HG03520 (cell line): Measurements from ENCODE around the gene TIMM29.

Experiments used
- ATAC-seq: cut with Tn5 transposase; IDR thresholded peaks from one replicate; pipeline ENCODE4 v1.9.1; 2021; ENCODE audit warnings: mild to moderate bottlenecking, moderate library complexity; ENCODE audit not compliant: unreplicated experiment

The TIMM29 gene

DNA sequence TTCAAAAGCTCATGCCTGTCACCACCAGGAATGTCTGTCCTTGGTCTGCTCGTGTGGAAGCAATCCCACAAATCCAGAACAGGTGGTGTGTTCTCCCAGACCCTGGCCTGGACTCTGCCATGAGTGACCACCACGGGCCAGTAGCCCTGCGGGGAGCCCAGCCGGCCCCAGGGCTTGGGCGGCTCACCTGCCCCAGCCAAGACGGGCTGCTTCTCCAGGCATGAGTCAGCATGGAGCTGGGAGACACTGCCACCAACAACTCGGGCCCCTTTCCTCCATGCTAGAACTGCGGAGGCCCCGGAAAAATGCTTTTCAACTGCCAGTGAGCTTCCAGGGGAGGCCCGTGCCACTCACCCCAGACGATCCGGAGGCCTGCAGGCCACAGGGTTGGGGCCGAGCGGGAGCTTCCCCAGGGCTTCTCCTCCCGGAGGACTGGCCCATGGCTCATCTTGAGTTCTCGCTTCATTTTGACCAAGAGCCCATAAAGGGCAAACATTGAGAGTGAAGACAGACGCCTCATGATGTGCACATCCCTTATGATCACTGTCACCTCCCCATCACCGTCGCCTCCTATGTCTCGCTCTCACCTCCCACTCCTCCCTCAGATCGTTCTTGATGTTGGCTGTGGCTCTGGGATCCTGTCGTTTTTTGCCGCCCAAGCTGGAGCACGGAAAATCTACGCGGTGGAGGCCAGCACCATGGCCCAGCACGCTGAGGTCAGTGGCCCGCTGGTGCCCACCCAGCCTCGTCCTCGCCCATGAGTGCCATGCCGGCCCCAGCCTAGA is 16.8 kb upstream of the TIMM29 start:
- no peak for ATAC-seq

DNA sequence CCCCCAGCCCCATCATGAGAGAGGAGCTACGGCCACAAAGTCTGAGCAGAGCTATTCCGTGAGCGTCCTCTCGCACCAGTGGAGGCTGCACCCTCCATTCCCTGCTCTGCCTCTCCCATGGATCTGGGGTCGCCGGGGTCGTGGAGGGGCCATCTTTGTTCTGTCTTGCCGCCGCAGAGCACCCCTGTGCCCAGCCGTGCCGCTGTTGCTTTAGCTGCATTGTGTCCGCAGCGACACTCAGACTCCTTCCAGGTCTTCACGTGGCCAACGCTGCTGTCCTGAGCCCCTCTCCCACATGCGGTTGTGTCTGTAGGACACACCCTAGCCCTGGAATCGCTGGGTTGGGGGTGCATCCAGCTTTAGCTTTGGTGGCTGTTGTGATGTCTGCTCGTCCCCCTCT is 16.0 kb upstream of the TIMM29 start:
- no peak for ATAC-seq

DNA sequence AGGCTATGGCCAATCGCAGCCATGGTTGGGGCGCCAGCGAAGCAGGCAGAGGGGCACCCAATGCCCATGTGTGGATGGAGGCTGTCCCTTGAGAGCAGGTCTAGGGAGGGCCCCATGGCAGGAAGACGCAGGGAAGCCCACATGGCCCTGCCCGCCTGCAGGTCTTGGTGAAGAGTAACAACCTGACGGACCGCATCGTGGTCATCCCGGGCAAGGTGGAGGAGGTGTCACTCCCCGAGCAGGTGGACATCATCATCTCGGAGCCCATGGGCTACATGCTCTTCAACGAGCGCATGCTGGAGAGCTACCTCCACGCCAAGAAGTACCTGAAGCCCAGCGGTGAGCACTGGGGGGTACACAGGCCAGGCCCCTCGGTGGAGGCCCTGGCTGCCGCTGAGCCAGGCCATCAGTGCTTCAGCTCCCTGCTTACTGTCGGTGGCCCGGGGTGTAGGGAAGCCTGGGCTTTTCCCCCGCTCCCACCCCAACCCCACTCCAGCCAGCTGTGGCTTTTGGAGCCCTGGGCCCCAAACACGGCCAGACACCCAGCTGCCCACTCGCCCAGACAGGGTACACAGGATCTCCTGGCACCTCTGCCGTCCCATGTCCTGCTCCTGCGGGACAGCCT is 14.8 kb upstream of the TIMM29 start:
- no peak for ATAC-seq

DNA sequence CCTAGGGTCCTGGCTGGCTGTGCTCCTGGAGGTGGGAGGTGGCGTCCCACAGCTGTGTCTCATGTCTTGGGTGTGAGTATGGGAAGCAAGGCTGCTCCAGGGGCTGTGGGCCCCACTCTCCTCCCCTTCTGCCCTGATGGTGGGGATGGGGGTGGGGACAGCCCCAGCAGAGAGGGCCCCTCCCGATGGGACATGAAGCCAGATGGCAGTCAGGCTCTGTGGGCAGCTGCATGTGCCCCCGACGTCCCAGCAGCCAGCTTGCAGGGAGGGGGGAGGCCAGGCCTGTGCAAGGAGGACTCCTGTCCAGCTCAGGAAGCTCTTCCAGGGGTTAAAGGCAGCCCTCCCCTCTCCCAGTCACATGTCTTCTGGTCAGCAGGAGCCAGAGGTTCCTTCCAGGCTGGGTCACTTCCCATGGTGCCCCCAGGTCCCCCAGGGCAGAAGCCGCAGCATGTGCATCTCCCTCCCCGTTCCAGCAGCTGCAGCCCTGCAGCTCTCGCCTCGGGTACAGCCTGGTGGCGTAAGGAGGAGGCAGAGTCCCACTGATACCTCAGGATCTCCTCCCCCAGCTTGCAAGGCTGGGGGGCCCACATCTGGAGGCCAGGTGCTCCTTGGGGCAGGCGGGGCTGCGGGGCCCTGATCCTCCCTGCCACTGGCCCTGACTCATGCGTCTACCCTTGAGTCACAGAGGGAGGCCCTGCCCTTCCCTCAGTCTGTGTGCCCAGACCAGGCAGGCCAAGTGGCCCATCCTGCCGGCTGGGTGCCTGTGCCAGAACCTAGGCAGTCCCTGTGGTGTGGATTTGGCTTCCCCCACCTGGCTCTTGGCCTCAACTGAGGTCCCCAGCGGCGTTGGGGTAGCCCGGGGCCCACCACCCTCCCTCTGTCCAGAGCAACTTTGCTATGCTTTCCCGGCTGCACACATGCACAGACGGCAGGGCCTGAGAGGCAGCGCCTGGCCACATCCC is 13.2 kb upstream of the TIMM29 start:
- ATAC-seq, result no peak

DNA sequence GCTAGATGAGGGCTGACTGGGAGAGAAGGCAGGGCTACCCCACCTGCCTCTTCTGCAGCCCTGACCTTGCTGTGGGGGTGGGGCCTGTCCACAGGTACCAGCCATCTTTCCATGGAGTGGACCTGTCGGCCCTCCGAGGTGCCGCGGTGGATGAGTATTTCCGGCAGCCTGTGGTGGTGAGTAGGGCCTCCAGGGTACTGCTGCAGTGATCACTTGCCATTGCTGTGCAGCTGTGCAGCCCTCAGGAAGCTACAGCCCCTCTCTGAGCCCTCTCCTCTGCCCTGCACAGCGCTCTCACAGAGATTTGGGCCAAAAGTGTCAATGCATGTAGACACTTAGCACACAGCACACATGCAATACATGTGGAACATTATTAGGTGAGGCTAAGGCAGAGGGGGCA is 12.0 kb upstream of the TIMM29 start:
- ATAC-seq, result no peak

DNA sequence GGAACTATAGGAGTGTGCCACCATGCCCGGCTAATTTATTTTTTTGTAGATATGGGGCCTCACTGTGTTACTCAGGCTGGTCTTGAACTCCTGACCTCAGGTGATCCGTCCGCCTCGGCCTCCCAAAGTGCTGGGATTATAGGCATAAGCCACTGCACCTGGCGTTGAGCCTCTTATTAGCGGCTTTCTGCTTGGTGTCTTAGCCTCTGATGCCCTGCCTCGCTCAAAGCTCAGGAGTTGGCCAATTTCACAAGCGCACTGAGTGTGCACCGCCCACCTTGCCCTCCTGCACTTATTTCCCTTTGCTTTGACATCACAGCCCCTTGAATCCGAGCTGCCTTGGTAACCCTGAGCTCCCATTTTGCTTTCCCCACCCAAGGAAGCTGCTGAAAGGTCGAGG is 10.3 kb upstream of the TIMM29 start:
- no peak for ATAC-seq

DNA sequence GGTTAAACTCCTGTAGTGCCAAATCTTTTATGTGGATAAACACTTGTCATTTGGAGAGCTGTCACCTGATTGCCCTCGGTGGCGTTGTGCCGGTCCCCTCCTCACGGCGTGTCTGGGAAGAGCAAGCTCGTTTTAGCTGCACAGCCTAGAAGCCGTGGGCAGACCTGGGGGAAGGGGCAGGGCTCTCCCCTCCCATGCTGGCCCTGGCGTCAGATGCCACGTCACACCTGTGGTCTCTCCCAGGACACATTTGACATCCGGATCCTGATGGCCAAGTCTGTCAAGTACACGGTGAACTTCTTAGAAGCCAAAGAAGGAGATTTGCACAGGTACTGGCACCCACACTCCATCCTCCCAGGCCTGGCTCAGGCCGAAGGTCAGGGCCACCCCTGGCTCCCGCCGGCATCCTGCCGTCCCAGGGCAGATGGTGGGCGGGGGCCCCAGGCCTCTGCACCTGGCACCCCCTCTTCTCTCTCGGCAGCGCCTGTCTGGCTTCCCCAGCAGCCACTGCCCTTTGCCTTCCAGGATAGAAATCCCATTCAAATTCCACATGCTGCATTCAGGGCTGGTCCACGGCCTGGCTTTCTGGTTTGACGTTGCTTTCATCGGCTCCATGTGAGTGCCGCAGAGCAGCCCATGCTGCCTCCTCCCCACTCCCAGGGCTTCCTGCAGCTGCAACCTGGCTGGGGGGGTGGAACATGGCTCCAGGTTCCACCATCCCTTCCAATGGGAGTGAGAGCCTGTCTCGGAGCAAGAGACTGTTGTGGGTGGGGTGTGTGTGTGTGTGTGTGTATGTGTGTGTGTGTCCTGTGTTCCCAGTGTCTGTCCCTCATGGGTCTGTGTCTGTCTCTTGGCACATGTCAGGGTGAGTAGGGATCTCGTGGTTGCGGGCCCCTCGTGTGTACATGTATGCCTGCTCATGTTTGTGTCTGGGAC is 9.0 kb upstream of the TIMM29 start:
- no peak for ATAC-seq

DNA sequence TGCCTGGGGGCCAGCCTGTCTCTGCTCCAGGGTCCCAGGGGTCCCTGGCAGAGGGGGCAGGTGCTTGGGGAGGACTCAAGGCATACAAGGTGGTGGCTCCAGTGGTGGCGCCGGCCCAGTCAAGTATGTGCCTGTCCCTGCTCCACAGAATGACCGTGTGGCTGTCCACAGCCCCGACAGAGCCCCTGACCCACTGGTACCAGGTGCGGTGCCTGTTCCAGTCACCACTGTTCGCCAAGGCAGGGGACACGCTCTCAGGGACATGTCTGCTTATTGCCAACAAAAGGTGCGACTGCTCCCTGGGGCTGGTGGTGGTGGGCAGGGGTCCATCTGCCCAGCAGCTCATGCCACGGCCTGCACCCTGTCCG is 8.3 kb upstream of the TIMM29 start:
- no peak for ATAC-seq

DNA sequence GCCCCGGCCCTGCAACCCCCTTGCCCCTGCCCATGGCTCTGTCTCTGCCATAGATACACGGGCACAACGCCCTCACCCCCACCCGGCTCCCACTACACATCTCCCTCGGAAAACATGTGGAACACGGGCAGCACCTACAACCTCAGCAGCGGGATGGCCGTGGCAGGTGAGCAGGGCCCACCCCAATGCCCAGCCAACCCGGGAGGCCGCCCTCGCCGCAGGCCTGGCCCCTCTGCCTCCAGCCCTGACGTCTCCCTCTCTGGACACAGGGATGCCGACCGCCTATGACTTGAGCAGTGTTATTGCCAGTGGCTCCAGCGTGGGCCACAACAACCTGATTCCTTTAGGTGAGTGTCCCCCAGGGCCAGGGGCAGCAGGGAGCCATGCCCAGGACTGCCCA is 7.8 kb upstream of the TIMM29 start:
- no peak for ATAC-seq

DNA sequence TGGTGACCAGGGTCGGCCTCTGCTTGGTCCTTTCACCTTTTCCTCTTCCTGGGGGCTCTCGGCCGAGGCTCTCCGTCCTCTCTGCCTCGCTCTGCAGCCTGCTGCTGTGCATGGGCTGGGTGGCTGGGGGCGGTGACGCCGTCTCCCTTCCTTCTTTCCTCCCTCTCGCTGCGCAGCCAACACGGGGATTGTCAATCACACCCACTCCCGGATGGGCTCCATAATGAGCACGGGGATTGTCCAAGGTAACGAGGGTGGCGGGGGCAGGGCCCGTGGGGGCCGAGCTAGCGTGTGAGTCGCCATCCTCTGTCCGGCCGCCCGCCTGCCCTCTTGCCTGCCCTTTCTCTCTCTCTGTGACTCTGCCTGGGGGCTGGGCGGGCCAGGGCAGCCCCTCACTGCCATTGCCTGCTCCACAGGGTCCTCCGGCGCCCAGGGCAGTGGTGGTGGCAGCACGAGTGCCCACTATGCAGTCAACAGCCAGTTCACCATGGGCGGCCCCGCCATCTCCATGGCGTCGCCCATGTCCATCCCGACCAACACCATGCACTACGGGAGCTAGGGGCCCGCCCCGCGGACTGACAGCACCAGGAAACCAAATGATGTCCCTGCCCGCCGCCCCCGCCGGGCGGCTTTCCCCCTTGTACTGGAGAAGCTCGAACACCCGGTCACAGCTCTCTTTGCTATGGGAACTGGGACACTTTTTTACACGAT is 7.3 kb upstream of the TIMM29 start:
- no peak for ATAC-seq

DNA sequence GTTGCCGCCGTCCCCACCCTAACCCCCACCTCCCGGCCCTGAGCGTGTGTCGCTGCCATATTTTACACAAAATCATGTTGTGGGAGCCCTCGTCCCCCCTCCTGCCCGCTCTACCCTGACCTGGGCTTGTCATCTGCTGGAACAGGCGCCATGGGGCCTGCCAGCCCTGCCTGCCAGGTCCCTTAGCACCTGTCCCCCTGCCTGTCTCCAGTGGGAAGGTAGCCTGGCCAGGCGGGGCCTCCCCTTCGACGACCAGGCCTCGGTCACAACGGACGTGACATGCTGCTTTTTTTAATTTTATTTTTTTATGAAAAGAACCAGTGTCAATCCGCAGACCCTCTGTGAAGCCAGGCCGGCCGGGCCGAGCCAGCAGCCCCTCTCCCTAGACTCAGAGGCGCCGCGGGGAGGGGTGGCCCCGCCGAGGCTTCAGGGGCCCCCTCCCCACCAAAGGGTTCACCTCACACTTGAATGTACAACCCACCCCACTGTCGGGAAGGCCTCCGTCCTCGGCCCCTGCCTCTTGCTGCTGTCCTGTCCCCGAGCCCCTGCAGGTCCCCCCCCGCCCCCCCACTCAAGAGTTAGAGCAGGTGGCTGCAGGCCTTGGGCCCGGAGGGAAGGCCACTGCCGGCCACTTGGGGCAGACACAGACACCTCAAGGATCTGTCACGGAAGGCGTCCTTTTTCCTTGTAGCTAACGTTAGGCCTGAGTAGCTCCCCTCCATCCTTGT is 6.5 kb upstream of the TIMM29 start:
- ATAC-seq, result no peak

DNA sequence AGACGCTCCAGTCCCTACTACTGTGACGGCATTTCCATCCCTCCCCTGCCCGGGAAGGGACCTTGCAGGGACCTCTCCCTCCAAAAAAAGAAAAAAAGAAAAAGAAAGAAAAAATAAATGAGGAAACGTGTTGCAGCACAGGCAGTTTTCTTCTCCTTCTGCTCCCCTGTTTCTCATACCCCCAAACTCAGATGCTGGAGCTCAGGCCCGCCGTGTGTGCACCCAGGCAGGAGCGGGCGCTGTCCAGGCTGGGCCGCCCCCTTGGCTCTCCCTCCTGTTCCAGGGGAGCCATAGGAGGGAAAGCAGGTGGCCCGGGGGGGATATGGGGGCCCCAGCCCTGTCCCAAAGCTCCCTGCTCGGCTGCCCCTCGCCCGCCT is 6.0 kb upstream of the TIMM29 start:
- no peak for ATAC-seq

DNA sequence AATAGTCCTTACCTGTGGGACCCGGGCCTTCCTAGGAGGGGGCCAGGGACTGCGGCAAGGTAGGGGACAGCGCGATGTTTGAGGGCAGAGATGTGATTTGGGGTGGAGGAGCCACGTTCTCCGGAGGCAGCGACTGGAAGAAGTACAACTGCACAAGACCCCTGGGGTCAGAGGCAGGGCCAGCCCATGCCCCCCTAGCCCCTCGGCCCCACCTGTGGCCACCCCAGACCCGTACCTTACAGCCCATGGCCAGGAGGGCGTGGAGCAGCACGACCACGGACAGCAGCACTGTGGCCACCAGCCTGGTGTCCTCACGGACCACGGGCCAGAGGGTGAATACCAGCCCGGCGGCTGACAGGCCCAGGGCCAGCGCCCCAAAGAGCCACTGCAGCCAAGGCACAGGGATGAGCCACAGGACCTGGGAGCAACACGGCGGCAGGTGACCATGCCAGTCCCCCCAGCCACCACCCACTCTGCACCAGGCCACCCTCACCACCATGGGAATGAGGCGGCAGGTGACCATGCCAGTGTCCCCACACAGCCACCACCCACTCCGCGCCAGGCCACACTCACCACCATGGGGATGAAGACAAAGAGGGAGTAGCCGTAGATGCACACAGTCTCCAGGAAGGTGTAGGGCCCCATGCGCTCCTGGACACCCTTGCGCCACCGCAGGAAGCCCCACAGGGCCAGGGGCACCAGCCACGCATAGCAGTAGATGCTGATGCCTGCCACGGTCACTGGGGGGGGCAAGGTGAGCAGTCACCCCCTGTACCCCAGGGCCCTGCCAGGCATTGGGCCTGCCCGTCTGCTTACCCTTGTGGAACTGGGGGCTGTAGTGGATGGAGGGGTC is 5.1 kb upstream of the TIMM29 start:
- no peak for ATAC-seq

DNA sequence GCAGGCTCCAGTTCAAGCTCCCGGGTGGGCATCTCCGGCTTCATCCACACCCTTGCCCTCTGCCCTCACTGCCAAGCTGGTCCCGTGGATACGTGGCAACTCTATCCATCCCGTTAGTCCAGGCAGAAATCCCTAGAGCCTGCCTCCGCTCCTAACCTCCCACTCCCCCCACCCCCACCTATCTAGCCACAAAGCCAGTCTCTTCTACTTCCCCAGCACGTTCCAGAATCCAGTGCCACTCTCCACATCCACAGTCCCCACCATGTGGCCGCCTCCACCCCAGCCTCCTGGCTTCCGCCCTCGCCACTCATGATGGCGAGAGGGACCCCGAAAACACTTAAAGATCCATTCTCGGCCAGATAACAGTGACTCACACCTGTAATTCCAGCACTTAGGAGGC is 4.0 kb upstream of the TIMM29 start:
- no peak for ATAC-seq

DNA sequence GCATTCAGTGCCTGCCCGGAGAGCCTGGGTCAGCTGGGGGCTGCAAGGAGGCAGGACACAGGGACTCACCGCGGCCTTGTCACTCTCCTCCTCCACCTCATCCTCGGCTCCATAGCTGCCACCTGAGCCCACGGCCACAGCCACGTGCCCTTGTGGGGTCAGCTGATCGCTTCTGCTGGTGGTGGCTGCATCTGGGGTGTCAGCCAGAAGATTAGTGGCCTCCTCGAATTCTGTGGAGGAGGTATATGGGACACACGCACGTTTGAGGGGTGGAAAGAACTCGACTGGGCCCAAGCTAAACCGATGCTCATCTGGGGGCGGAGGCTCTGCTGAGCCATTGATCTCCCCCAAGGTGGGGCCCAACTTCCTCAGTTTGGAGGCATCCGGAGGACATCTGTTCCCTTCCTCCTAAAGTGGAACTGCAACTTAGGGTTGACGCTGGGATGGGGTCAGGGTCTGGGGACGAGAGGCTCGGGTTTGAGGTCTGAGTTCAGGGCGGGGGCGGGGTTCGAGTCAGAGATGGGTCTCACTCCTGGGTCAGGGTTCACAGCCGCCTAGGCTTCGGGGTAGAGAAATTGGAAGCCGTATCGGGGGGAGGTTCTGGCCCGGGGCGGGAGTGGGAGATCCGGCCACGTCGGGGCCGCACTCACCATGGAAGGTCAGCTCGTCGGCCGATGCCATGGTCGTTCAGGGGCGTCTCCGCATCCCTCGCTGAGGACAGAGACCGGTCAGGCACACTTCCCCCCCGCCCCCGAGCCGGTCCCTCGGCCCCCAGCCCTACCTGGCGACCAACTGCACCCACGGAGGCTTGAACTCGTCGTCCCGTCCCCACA is 665 bp upstream of the TIMM29 start:
- peak; percentile 12 for ATAC-seq

DNA sequence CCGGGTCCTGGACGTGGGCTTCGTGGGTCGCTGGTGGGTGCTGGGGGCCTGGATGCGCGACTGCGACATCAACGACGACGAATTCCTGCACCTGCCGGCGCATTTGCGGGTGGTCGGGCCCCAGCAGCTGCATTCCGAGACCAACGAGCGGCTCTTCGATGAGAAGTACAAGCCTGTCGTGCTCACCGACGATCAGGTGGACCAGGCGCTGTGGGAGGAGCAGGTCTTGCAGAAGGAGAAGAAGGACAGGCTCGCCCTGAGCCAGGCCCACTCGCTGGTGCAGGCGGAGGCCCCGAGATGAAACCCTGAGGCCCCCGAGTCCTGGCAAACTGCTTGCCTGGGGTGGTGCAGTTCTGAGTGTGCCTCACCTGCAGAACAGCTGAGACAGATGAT is 787 bp downstream of the TIMM29 start:
- ATAC-seq, result no peak

DNA sequence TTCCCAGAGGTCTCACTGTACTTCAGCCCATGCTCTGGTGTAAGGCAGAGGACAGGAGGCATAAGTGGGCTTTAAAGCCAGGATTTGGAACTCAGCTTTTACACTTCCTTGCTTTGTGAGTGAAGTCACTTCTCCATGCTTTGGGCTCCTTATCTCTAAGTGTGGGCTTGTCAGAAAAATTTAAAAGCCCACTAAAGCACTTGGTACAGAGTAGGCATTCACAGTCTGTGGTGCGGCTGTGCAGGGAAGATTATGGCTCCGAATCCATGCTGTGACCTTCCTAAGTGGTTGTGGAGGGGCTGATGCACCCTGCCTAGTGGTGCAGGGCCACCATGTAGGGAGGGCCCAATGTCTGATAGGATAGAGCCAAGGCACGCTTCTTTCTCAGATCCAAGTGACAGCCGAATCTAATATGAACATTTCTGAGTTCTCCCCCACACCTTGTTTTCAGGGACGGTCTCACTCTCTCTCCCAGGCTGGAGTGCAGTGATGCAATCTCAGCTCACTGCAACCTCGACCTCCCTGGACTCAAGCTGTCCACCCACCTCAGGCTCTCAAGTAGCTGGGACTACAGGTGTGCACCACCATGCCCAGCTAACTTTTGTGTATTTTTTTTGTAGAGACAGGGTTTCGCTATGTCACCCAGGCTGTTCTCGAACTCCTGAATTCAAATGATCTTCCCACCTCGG is 6.9 kb downstream of the TIMM29 start:
- ATAC-seq, result no peak
